Measurements from ENCODE around the gene ATAT1. TPM values are rescaled to one million over a fixed set of nuclear protein-coding genes. Genes with fewer than 3 reads are reported as not detected.

The ATAT1 gene
- polyA plus RNA-seq, 1 of the 3 experiments (the other 2 are of a cell fraction), result 36.2 TPM

- Histone ChIP-seq H3K4me2 (no peak overlapping the region), H3K9ac (no peak overlapping the region), H3K9me2 (no peaks in the 10 kb centered on the region), H3K36me3 (replicated peaks in 1 of 2; ENCODE audit: control insufficient read depth in 1 of 2, insufficient read depth in 2 of 2, low read length in 1 of 2) (peaks cover 31 to 48% of the 10 kb centered on the region in 2 experiments), H3F3A (replicated peaks; ENCODE audit: insufficient read depth) (peaks cover 35% of the 10 kb centered on the region), H2AFZ (ENCODE audit: low read depth) (no peak overlapping the region), H4K20me1 (ENCODE audit: insufficient read depth) (no peaks in the 10 kb centered on the region), H3K79me2 (ENCODE audit: insufficient read depth) (no peaks in the 10 kb centered on the region), H3K27me3 (ENCODE audit: insufficient read depth) (no peaks in the 10 kb centered on the region), H3K9me3 (no peaks in the 10 kb centered on the region), H3K4me3 (ENCODE audit: low read depth in 2 of 2, low read length in 1 of 2) (no peak overlapping the region), H3K4me1 (ENCODE audit: control insufficient read depth in 1 of 2, insufficient read depth in 2 of 2, low read depth in 1 of 2, low read length in 1 of 2) (no peaks in the 10 kb centered on the region), H3K27ac (ENCODE audit: low read depth in 2 of 2, low read length in 1 of 2) (0 out of 4 replicates have a peak overlapping the region, but pooled peaks of 1 of the 2 experiments have one; percentile 13)
- ChIA-PET POLR2A (interaction anchor here (1.6 to 2.4 kb wide), 3 partner anchors 9 to 14 kb away, joined by 6 to 18 read pairs (median 12); no protein-coding TSS in a partner anchor), CTCF (interaction anchor here (1.4 to 9.9 kb wide), 3 partner anchors 10 to 56 kb away, joined by 5 to 118 read pairs (median 18); no protein-coding TSS in a partner anchor)
- TF ChIP-seq GATA2 (CRISPR knock-in tag; IDR thresholded peaks at IDR 0.05) (no peak), SIN3A (IDR thresholded peaks at IDR 0.05; ENCODE audit: borderline replicate concordance, low read depth, low read length) (no peak), CHD2 (IDR thresholded peaks at IDR 0.05; ENCODE audit: low read length, partially characterized antibody) (no peak), MXI1 (IDR thresholded peaks at IDR 0.05; ENCODE audit: low read depth, low read length) (no peak), FOXM1 (IDR thresholded peaks at IDR 0.05; ENCODE audit: low read depth) (no peak), ELF1 (IDR thresholded peaks at IDR 0.05) (no peak), RXRA (IDR thresholded peaks at IDR 0.05; ENCODE audit: borderline replicate concordance, low read depth) (no peak), TCF12 (IDR thresholded peaks at IDR 0.05) (no peak), RCOR1 (IDR thresholded peaks at IDR 0.05; ENCODE audit: low read length) (no peak), RFX5 (IDR thresholded peaks at IDR 0.05; ENCODE audit: low read length) (no peak), USF2 (IDR thresholded peaks at IDR 0.05; ENCODE audit: borderline replicate concordance, low read depth, low read length) (no peak), RAD21 (IDR thresholded peaks at IDR 0.05; ENCODE audit: low read length) (no peak), MAX (IDR thresholded peaks at IDR 0.05; ENCODE audit: low read depth) (no peak), EZH2phosphoT487 (IDR thresholded peaks at IDR 0.05; ENCODE audit: borderline replicate concordance, low read depth) (no peak), PBX3 (IDR thresholded peaks at IDR 0.05) (no peak), REST (IDR thresholded peaks at IDR 0.05; ENCODE audit: low read depth, low read length) (no peak), FOSL2 (IDR thresholded peaks at IDR 0.05; ENCODE audit: borderline replicate concordance, low read depth) (no peak), EP300 (IDR thresholded peaks at IDR 0.05; ENCODE audit: borderline replicate concordance in 1 of 2, low read depth in 1 of 2, low read length in 1 of 2) (no peak)
- 92% methylated on average over 13 of the region's 13 CpGs for WGBS (ENCODE audit: low lambda C conversion rate)
- DNase-seq, result no peak
These were observed 26.9 kb upstream of the ATAT1 start for GRCh38 chr6:30599625-30600324.

Data from SK-N-SH (cell line).